HepG2 (cell line): ENCODE results near the gene MUCL3. TPM values are rescaled to one million over a fixed set of nuclear protein-coding genes. Genes with fewer than 3 reads are reported as not detected.

Experiments used
- EEA1 ChIP-seq: sonication (generic); formaldehyde crosslinking; IDR thresholded peaks from 2 replicates; pipeline ENCODE4 v1.5.1; 2020; ENCODE audit warnings: mild to moderate bottlenecking, missing genetic modification reagents, borderline replicate concordance
- FOXK1 ChIP-seq: sonication (generic); formaldehyde crosslinking; IDR thresholded peaks from 2 replicates; pipeline ENCODE4 v1.4.0; 2020; ENCODE audit warnings: low read depth, missing genetic modification reagents, borderline replicate concordance
- HDAC6 ChIP-seq: fragments of 200-600 bp; sonication (generic); IDR thresholded peaks from 2 replicates; pipeline ENCODE4 v1.7.0; 2017; ENCODE audit warnings: mild to moderate bottlenecking, antibody characterized with exemption, low read length, low read depth
- JARID2 ChIP-seq: sonication (generic); formaldehyde crosslinking; IDR thresholded peaks from 2 replicates; pipeline ENCODE4 v1.8.1; 2023; ENCODE audit warnings: missing genetic modification reagents, inconsistent platforms; ENCODE audit not compliant: insufficient replicate concordance
- NR2F2 ChIP-seq: IDR thresholded peaks from 2 replicates; pipeline ENCODE4 v1.6.1; 2012; ENCODE audit warnings: low read depth, inconsistent platforms, borderline replicate concordance
- TOPORS ChIP-seq: sonication (generic); formaldehyde crosslinking; IDR thresholded peaks from 2 replicates; pipeline ENCODE4 v1.8.0; 2023; ENCODE audit warnings: mild to moderate bottlenecking, missing genetic modification reagents
- ZBTB1 ChIP-seq: sonication (generic); formaldehyde crosslinking; IDR thresholded peaks from 2 replicates; pipeline ENCODE4 v1.4.0; 2020; ENCODE audit warnings: missing genetic modification reagents, borderline replicate concordance
- ZBTB42 ChIP-seq: sonication (generic); formaldehyde crosslinking; IDR thresholded peaks from 2 replicates; pipeline ENCODE4 v1.5.0; 2020; ENCODE audit warnings: mild to moderate bottlenecking, missing genetic modification reagents
- ZFP36L2 ChIP-seq: sonication (generic); formaldehyde crosslinking; IDR thresholded peaks from 2 replicates; pipeline ENCODE4 v1.4.0; 2020; ENCODE audit warnings: missing genetic modification reagents
- ZNF589 ChIP-seq: sonication (generic); formaldehyde crosslinking; conservative IDR thresholded peaks from 2 replicates; pipeline ENCODE4 v1.8.0; 2022; ENCODE audit warnings: mild to moderate bottlenecking, moderate library complexity, missing genetic modification reagents
- ZNF616 ChIP-seq: sonication (generic); formaldehyde crosslinking; IDR thresholded peaks from 2 replicates; pipeline ENCODE4 v1.5.0; 2020; ENCODE audit warnings: low read depth, mild to moderate bottlenecking, missing genetic modification reagents
- ZNF766 ChIP-seq: sonication (generic); formaldehyde crosslinking; IDR thresholded peaks from 2 replicates; pipeline ENCODE4 v1.5.0; 2020; ENCODE audit warnings: missing genetic modification reagents, borderline replicate concordance
- ZNF891 ChIP-seq: sonication (generic); formaldehyde crosslinking; IDR thresholded peaks from 2 replicates; pipeline ENCODE4 v1.5.0; 2020; ENCODE audit warnings: mild to moderate bottlenecking, missing genetic modification reagents
- polyA plus RNA-seq, 8 experiments: library from polyadenylated mRNA; depleted of rRNA in 3 of 8; stranded (reverse) in 7 of 8; unstranded in 1 of 8; fragments of >200 nt; fragmentation: Illumina TruSeq in 4 of 8; extraction: Trizol in 4 of 8; gene quantifications; 2 replicates each; pipeline versions ENCODE4 v1.2.1 to v1.2.3, GENCODE V29; 2011 to 2016; ENCODE audit warnings: low read depth in 4 of 8, missing spikeins in 1 of 8, mixed read lengths in 1 of 8; ENCODE audit not compliant: insufficient read depth in 1 of 8
- total RNA-seq, 5 experiments: library from RNA; depleted of rRNA; stranded (reverse); fragments of >200 nt; fragmentation: Illumina TruSeq; extraction: Trizol; gene quantifications; 2 replicates each; pipeline ENCODE4 v1.2.3, GENCODE V29; 2016; ENCODE audit warnings: low read depth in 1 of 5
- TF ChIP-seq, protein P1 (sequence below): sonication (generic); formaldehyde crosslinking; IDR thresholded peaks from 2 replicates; pipeline ENCODE4 v1.4.0; 2020; ENCODE audit warnings: mild to moderate bottlenecking, missing genetic modification reagents, borderline replicate concordance
- TF ChIP-seq, protein P2 (sequence below): sonication (generic); formaldehyde crosslinking; IDR thresholded peaks from 2 replicates; pipeline ENCODE4 v1.5.1; 2020; ENCODE audit warnings: missing genetic modification reagents, mild to moderate bottlenecking, borderline replicate concordance
- TF ChIP-seq, protein P3 (sequence below): sonication (generic); formaldehyde crosslinking; IDR thresholded peaks from 2 replicates; pipeline ENCODE4 v1.5.1; 2020; ENCODE audit warnings: mild to moderate bottlenecking, missing genetic modification reagents, borderline replicate concordance
- TF ChIP-seq, protein P4 (sequence below): sonication (generic); formaldehyde crosslinking; conservative IDR thresholded peaks from 2 replicates; pipeline ENCODE4 v1.8.0; 2022; ENCODE audit warnings: mild to moderate bottlenecking, moderate library complexity, missing genetic modification reagents
- TF ChIP-seq, protein P5 (sequence below): sonication (generic); formaldehyde crosslinking; IDR thresholded peaks from 2 replicates; pipeline ENCODE4 v1.5.0; 2020; ENCODE audit warnings: missing genetic modification reagents
- TF ChIP-seq, protein P6 (sequence below): fragments of 450-650 bp; IDR thresholded peaks from 2 replicates; pipeline ENCODE4 v1.6.1; 2017
- TF ChIP-seq, protein P7 (sequence below): IDR thresholded peaks from 2 replicates; pipeline ENCODE4 v1.6.1; 2012; ENCODE audit warnings: inconsistent platforms

MUCL3 gene
- total and polyA plus RNA-seq, 2 of the 13 experiments (the other 11 are each of a cell fraction or from before 2014, with no cell fraction given) = not detected

DNA sequence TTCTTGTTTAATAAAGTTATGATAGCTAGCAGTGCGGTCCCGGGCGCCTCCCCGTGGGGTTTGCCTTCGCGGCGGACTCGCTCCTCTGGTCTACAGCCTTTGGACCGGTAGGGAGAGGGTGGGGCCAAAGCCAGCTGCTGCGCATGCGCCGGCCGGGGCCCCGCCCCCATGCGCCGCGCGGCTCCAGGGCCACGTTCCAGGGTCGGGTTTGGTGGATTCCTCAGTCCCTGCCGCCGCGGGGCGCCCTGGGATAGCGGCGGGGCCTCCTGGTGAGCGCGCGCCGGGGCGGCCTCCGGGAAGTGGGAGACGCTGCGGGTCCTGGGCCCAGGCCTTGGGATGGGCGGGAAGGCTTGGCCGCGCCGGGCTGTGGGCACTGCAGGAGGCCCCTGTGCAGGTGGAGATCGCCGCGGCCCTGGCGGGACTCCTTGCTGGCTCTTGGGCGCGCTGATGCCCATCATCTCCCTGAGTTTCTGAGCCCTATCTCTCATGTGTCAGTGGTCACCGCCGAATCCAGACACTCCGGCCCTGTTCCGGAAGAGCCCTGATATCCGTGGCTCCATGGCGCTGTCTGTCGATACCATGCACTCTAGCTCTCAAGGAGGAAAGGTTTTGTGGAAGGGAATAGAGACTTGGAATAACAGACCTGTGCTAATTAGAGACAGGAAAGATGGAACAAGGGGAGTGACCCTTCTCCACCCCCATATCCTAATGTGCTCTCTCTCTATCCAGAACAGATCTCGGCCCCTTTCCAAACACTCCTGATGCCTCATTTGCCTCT, 26.5 kb upstream of the MUCL3 start, which contains the start of gene VARS2 (continued):
- TF ChIP-seq JARID2 (CRISPR knock-in tag) (no peak), TOPORS (peak; percentile 98), EEA1 (CRISPR knock-in tag) (peak; percentile 93), ZBTB1 (CRISPR knock-in tag) (peak; percentile 78; the same call in 1 of the 2 replicates), ZNF766 (peak; percentile 98), FOXK1 (peak; percentile 57; the same call in 1 of the 2 replicates), ZBTB42 (CRISPR knock-in tag) (0 out of 2 replicates have a peak, but pooled peaks have one; percentile 60), ZNF589 (CRISPR knock-in tag) (peak; percentile 95), HDAC6 (no peak), ZFP36L2 (peak; percentile 55; the same call in 1 of the 2 replicates), ZNF891 (CRISPR knock-in tag) (peak; percentile 97), NR2F2 (0 out of 2 replicates have a peak, but pooled peaks have one; percentile 11), ZNF616 (CRISPR knock-in tag) (peak; percentile 50; the same call in 1 of the 2 replicates)
- TF ChIP-seq, protein P1, sequence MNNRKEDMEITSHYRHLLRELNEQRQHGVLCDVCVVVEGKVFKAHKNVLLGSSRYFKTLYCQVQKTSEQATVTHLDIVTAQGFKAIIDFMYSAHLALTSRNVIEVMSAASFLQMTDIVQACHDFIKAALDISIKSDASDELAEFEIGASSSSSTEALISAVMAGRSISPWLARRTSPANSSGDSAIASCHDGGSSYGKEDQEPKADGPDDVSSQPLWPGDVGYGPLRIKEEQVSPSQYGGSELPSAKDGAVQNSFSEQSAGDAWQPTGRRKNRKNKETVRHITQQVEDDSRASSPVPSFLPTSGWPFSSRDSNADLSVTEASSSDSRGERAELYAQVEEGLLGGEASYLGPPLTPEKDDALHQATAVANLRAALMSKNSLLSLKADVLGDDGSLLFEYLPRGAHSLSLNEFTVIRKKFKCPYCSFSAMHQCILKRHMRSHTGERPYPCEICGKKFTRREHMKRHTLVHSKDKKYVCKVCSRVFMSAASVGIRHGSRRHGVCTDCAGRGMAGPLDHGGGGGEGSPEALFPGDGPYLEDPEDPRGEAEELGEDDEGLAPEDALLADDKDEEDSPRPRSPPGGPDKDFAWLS (CRISPR knock-in tag) = no peak
- TF ChIP-seq, protein P2, sequence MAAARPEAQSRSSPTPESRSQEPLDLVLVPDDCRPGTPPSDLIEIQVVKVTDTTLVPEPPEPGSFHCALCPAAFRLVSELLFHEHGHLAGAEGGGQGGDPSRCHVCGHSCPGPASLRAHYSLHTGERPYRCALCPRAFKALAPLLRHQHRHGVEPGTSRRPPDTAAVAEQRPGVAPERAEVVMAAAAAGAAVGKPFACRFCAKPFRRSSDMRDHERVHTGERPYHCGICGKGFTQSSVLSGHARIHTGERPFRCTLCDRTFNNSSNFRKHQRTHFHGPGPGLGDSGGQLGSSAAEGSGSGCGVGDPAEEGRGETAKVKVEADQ = peak; percentile 73; the same call in 1 of the 2 replicates
- TF ChIP-seq, protein P3, sequence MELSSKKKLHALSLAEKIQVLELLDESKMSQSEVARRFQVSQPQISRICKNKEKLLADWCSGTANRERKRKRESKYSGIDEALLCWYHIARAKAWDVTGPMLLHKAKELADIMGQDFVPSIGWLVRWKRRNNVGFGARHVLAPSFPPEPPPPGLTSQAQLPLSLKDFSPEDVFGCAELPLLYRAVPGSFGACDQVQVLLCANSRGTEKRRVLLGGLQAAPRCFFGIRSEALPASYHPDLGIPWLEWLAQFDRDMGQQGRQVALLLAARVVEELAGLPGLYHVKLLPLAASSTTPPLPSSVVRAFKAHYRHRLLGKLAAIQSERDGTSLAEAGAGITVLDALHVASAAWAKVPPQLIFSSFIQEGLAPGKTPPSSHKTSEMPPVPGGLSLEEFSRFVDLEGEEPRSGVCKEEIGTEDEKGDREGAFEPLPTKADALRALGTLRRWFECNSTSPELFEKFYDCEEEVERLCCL = no peak; the same call in 1 of the 2 replicates
- TF ChIP-seq, protein P4, sequence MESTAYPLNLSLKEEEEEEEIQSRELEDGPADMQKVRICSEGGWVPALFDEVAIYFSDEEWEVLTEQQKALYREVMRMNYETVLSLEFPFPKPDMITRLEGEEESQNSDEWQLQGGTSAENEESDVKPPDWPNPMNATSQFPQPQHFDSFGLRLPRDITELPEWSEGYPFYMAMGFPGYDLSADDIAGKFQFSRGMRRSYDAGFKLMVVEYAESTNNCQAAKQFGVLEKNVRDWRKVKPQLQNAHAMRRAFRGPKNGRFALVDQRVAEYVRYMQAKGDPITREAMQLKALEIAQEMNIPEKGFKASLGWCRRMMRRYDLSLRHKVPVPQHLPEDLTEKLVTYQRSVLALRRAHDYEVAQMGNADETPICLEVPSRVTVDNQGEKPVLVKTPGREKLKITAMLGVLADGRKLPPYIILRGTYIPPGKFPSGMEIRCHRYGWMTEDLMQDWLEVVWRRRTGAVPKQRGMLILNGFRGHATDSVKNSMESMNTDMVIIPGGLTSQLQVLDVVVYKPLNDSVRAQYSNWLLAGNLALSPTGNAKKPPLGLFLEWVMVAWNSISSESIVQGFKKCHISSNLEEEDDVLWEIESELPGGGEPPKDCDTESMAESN (CRISPR knock-in tag) = peak; percentile 91
- TF ChIP-seq, protein P5, sequence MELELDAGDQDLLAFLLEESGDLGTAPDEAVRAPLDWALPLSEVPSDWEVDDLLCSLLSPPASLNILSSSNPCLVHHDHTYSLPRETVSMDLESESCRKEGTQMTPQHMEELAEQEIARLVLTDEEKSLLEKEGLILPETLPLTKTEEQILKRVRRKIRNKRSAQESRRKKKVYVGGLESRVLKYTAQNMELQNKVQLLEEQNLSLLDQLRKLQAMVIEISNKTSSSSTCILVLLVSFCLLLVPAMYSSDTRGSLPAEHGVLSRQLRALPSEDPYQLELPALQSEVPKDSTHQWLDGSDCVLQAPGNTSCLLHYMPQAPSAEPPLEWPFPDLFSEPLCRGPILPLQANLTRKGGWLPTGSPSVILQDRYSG = peak; percentile 75; the same call in 1 of the 2 replicates
- TF ChIP-seq, protein P6, sequence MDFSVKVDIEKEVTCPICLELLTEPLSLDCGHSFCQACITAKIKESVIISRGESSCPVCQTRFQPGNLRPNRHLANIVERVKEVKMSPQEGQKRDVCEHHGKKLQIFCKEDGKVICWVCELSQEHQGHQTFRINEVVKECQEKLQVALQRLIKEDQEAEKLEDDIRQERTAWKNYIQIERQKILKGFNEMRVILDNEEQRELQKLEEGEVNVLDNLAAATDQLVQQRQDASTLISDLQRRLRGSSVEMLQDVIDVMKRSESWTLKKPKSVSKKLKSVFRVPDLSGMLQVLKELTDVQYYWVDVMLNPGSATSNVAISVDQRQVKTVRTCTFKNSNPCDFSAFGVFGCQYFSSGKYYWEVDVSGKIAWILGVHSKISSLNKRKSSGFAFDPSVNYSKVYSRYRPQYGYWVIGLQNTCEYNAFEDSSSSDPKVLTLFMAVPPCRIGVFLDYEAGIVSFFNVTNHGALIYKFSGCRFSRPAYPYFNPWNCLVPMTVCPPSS = no peak
- TF ChIP-seq, protein P7, sequence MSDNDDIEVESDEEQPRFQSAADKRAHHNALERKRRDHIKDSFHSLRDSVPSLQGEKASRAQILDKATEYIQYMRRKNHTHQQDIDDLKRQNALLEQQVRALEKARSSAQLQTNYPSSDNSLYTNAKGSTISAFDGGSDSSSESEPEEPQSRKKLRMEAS = peak; percentile 95
